ENCODE results near the gene GATA5.
A peak's percentile ranks its signal among the peaks of the same experiment; 100 is the strongest.
"Not testable (repeated sequence)": the region's sequence is repeated elsewhere in the genome, so short reads cannot be mapped to it uniquely, and the experiment has no call there.

GATA5 gene

GRCh38 chr20:62503401-62504178 lies 27.8 kb upstream of the GATA5 start:
- no peak for DNase-seq

GRCh38 chr20:62502496-62503095 lies 26.8 kb upstream of the GATA5 start:
- no peak for DNase-seq

- DNase-seq = peak; percentile 52 to 59
Measured at GRCh38 chr20:62501801-62502495, 26.2 kb upstream of the GATA5 start.

- DNase-seq = peak; percentile 84 to 89
Measured at GRCh38 chr20:62500237-62500864, 24.6 kb upstream of the GATA5 start.

- DNase-seq = no peak
Measured at GRCh38 chr20:62499758-62500236, 24.0 kb upstream of the GATA5 start.

GRCh38 chr20:62498874-62499273 lies 23.1 kb upstream of the GATA5 start:
- DNase-seq = no peak

GRCh38 chr20:62496568-62497218 lies 20.9 kb upstream of the GATA5 start:
- DNase-seq = peak in 1 of 2 donors; percentile 24

- no peak for DNase-seq
Measured at GRCh38 chr20:62495749-62496567, 20.2 kb upstream of the GATA5 start.

- DNase-seq = no peak
Measured at GRCh38 chr20:62494980-62495748, 19.4 kb upstream of the GATA5 start.

GRCh38 chr20:62494537-62494936 lies 18.7 kb upstream of the GATA5 start:
- DNase-seq = no peak

- no peak for DNase-seq
Measured at GRCh38 chr20:62493886-62494285, 18.1 kb upstream of the GATA5 start.

- DNase-seq = no peak
Measured at GRCh38 chr20:62493253-62493885, 17.6 kb upstream of the GATA5 start.

GRCh38 chr20:62492711-62493110 lies 16.9 kb upstream of the GATA5 start:
- no peak for DNase-seq

- not testable (repeated sequence) for DNase-seq
Measured at GRCh38 chr20:62490783-62491182, 15.0 kb upstream of the GATA5 start.

- DNase-seq = no peak
Measured at GRCh38 chr20:62489932-62490263, 14.1 kb upstream of the GATA5 start.

GRCh38 chr20:62489186-62489931 lies 13.6 kb upstream of the GATA5 start:
- no peak for DNase-seq

GRCh38 chr20:62488470-62488869 lies 12.7 kb upstream of the GATA5 start:
- no peak for DNase-seq

GRCh38 chr20:62487561-62488354 lies 12.0 kb upstream of the GATA5 start:
- DNase-seq = no peak

GRCh38 chr20:62487118-62487517 lies 11.3 kb upstream of the GATA5 start:
- no peak for DNase-seq

Data from stimulated activated CD4-positive, alpha-beta T cell treated with anti-CD3 and anti-CD28 coated beads, Interleukin-2, amount 100 ng/mL, for 48 hours (primary cell).